GM12801 (cell line): ENCODE results near the gene DAAM2.

ENCODE experiments used
- TF ChIP-seq, protein P1 (sequence below): IDR thresholded peaks from one replicate; pipeline ENCODE4 v1.5.1; 2011; ENCODE audit warnings: control low read depth; ENCODE audit not compliant: insufficient read length; ENCODE audit errors: extremely low read depth

Gene DAAM2

DNA sequence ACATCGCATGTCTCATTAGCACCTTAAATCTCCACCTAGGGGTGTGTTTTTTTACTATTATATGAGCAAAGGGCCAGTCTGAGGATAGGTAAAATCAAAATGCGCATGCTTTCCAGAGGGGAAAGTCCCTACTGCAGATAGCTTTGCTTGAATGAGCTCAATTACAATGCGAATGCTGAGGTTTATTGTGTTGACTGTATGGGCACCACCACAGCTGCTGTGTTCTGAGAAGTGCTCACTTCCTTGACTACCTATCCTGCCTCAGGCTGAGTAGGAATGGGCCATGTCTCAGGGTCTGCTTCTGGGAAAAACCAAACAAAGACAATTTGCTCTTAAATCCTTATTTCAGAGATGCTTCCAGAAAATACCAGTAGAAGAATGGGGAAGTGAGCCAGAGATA lies 105.5 kb downstream of the DAAM2 start:
- TF ChIP-seq, protein P1, sequence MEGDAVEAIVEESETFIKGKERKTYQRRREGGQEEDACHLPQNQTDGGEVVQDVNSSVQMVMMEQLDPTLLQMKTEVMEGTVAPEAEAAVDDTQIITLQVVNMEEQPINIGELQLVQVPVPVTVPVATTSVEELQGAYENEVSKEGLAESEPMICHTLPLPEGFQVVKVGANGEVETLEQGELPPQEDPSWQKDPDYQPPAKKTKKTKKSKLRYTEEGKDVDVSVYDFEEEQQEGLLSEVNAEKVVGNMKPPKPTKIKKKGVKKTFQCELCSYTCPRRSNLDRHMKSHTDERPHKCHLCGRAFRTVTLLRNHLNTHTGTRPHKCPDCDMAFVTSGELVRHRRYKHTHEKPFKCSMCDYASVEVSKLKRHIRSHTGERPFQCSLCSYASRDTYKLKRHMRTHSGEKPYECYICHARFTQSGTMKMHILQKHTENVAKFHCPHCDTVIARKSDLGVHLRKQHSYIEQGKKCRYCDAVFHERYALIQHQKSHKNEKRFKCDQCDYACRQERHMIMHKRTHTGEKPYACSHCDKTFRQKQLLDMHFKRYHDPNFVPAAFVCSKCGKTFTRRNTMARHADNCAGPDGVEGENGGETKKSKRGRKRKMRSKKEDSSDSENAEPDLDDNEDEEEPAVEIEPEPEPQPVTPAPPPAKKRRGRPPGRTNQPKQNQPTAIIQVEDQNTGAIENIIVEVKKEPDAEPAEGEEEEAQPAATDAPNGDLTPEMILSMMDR, result no peak

DNA sequence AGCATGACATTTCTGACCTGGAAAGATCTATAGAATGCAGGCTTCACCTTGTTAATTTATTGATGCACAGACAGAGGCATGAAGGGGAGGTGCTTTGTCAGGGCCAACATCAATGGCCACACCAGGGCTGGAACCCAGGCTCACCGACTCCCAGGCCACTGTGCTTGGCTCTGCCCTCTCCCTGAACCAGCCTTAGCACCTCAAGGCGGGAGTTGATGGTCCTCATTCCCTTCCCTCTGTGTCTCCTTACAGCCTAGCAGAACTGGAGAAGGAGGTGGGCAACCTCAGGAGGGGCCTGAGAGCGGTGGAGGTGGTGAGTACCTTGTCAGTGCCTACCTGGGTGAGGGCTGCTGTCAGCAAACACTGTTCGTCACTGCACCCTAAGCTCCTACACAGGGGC lies 106.4 kb downstream of the DAAM2 start:
- TF ChIP-seq, protein P1, result no peak

DNA sequence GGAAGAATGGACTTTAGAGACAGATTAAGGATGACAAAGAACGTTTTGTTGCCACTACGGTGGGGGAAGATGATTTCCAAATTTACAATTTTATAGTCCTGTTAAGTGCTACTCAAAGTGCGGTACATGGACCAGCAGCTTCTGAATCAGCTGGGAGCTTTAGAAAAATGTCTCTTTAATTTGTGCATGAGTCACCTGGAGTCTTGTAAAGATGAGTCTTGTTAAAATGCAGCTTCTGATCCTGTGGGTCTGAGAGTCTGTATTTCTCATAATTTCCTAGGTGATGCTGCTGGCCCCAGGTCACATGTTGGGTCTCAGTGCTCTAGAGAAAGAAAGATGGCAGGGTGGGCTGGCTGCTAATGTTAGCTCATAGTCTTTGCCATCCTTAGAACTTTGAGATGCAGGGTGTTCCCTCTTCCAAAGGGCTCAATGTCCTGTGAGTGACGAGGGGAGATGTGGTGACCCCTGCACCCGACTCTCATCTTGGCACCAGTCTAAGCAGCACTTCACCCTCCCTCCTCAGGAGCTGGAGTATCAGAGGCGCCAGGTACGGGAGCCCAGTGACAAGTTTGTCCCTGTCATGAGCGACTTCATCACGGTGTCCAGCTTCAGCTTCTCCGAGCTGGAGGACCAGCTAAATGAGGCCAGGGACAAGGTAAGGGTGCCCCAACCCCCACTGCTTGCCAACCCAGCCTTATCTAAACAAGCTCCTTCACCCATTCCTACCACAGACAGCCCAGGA lies 107.5 kb downstream of the DAAM2 start:
- TF ChIP-seq, protein P1, result no peak

DNA sequence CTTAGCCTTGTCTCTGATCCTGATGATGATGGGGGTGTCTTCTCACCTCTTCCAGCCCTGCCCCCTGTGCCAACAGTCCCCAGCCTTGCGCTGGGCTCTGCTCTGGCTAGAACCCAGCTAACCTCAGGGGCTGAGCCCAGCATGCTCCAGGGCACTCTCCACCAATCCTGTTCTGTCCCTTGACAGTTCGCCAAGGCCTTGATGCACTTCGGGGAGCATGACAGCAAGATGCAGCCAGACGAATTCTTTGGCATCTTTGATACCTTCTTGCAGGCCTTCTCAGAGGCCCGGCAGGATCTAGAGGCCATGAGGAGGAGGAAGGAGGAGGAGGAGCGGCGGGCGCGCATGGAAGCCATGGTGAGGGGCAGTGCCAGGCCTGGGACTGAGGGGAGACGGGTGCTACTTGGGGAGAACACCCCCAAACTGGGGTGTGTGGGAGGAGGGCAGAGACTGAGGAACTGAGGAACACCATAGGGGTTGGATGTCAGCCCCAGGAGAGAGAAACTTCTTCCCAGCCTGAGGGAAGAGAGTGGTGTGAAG lies 109.0 kb downstream of the DAAM2 start:
- TF ChIP-seq, protein P1, result no peak

DNA sequence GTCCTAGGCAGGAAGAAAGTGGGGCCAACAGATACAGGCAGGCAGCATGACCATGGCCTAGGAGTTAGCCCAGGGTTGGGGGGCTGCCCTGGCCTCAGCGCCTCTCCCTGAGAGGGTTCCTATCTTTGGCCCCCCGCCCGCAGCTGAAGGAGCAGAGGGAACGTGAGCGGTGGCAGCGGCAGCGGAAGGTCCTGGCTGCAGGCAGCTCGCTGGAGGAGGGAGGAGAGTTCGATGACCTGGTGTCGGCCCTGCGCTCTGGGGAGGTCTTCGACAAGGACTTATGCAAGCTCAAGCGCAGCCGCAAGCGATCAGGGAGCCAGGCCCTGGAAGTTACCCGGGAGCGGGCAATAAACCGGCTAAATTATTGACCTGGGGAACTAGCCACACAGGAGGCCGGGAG lies 109.5 kb downstream of the DAAM2 start:
- TF ChIP-seq, protein P1, result no peak

DNA sequence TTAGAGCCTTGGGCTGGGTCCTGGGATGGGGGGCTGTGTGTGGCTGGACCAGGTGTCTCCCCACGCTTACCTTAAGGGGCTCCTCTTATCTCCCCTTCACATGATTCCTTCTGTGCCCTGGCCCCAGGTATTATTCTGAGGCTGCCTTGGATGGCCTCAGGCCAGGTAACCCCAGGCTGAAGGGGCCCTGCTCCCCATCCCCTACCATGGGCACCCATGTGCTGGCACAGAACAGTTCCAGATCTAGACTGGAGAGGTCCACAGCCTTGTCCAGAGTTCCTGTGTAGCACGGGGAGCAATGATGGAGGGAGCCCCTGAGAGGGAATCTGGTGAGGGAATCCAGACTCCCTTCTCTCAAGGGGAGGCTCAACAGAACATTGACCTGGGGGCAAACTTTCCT lies 110.0 kb downstream of the DAAM2 start:
- TF ChIP-seq, protein P1, result no peak

DNA sequence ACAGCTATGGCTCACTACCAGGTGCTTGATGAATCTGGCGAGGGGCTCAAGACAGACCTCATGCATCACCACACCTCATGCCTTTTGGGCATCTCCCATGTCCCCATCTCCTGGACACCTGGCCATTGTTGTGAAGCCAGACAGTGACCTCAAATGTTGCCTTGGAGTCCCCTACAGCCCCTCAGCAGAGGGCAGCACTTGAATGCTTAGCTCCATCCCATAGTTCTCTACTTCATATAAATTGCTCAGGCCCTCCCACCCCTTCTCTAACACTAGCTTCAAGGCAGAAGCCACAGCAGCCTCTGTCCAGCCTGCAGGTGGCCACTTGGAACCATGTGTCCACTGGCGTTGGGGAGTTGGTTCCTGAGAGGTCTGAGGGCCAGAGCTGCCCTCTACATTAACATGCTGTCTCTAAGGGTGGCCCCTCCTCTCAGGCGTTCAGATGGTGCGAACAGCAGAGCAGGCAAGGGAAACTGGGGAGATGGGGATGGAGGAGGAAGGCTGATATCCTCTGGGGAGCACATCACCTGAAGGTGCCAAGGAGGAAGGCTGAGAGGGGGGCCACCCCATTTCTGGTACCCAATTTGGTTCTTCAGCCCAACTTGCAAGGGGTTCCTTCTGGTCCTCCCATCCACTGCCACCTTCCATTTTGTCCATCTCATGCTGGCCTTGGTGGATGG lies 110.8 kb downstream of the DAAM2 start:
- TF ChIP-seq, protein P1, result no peak
